Measurements from ENCODE around the gene ORM1. TPM values are rescaled to one million over a fixed set of nuclear protein-coding genes. Genes with fewer than 3 reads are reported as not detected.

Gene ORM1
- total and polyA plus RNA-seq, 12 donors = 0.13 to 0.70 (median 0.55) TPM; not detected in 7

DNA sequence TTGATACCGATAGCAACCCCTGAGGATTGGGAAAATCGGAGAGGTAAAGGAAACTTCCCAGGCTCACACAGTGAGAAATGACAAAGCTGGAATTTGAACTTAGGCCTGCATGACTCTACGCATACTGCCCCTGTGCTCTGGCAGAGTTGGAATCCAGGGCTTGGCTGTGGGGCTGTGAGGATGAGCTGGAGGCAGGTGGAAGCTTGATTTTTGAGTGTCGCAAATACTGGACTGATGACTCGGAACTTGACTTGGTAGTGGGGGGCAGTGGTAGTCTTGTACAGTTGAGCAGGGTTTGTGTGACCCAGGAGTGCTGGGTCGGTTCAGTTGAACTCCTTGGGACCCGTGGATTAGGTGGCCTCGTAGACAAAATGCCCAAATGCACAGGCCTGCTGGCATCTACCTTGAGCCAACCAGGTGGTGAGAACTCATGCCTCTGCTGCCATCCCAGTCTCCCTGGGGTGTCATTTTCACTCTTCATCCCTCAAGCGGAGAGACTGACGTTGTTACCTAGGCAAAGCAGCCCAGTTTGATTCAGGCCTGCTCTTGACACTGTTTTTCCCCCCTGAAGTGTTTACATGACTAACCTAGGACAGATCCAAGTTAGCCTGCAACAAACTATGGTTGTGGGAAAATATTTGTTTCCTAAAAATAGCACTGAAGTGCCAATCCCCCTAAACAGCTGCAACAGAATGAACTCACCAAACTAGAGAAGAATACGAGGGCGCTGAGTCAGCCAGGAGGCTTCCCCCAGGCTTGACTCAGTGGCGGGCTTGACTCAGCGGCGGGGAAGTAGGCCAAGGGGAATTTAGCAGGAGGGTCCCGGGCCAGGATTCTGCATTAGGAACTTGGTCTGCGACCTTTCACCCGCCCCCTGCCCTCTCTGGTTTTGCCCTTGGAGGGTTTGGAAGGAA is 45.7 kb upstream of the ORM1 start:
- H3K4me1 ChIP-seq = peaks cover 0 to 16% (median 5%) of the 10 kb centered on the region in 9 donors
- no peak overlapping the region for H3K4me3 ChIP-seq
- no peaks in the 10 kb centered on the region for H3K27me3 ChIP-seq
- H3K9me3 ChIP-seq = no peaks in the 10 kb centered on the region
- intact Hi-C loops (cut with DNase I) = loop anchor here in 3 of 10 donors (5.0 to 10.0 kb wide), 3 partner anchors 122 to 172 kb away; partner anchors contain the start of gene COL27A1 (in 1 of the 3)
- H3K36me3 ChIP-seq = peaks cover 0 to 5% (median 0%) of the 10 kb centered on the region in 9 donors
- H3K27ac ChIP-seq = no peak overlapping the region
- 91 to 93% methylated on average over 18 of the region's 18 CpGs for WGBS, 2 donors
- DNase-seq (no peak), ATAC-seq (no peak)
- TF ChIP-seq, protein P1, sequence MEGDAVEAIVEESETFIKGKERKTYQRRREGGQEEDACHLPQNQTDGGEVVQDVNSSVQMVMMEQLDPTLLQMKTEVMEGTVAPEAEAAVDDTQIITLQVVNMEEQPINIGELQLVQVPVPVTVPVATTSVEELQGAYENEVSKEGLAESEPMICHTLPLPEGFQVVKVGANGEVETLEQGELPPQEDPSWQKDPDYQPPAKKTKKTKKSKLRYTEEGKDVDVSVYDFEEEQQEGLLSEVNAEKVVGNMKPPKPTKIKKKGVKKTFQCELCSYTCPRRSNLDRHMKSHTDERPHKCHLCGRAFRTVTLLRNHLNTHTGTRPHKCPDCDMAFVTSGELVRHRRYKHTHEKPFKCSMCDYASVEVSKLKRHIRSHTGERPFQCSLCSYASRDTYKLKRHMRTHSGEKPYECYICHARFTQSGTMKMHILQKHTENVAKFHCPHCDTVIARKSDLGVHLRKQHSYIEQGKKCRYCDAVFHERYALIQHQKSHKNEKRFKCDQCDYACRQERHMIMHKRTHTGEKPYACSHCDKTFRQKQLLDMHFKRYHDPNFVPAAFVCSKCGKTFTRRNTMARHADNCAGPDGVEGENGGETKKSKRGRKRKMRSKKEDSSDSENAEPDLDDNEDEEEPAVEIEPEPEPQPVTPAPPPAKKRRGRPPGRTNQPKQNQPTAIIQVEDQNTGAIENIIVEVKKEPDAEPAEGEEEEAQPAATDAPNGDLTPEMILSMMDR (IDR thresholded peaks at IDR 0.05) = no peak

DNA sequence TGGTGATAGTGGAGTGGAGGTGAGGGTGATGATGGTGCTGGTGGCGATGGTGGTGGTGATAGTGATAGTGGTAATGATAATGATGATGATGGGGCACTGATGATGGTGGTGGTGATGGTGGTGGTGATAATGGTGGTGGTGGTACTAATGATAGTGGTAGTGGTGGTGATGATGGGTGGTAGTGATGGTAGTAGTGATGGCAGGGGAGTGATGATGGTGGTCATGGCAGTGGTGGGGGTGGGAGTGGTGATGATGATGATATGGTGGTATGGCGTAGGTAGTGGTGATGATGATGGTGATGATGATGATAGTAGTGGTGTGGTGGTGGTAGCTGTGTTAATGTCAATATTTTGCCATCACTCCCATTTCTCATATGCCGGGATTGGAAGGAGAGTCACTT is 44.5 kb upstream of the ORM1 start:
- Histone ChIP-seq H3K4me3 (no peak overlapping the region), H3K36me3 (peaks cover 0 to 5% (median 0%) of the 10 kb centered on the region in 9 donors), H3K27ac (no peak overlapping the region), H3K9me3 (no peaks in the 10 kb centered on the region), H3K4me1 (peaks cover 0 to 16% (median 5%) of the 10 kb centered on the region in 9 donors), H3K27me3 (no peaks in the 10 kb centered on the region)
- ATAC-seq = no peak
- no peak for DNase-seq
- WGBS, 2 donors = 84 to 85% methylated on average over 3 of the region's 3 CpGs
- intact Hi-C loops (cut with DNase I) = loop anchor here in 3 of 10 donors (5.0 to 10.0 kb wide), 3 partner anchors 124 to 174 kb away; partner anchors contain the start of gene COL27A1 (in 1 of the 3)
- TF ChIP-seq, protein P1 (IDR thresholded peaks at IDR 0.05) = no peak

DNA sequence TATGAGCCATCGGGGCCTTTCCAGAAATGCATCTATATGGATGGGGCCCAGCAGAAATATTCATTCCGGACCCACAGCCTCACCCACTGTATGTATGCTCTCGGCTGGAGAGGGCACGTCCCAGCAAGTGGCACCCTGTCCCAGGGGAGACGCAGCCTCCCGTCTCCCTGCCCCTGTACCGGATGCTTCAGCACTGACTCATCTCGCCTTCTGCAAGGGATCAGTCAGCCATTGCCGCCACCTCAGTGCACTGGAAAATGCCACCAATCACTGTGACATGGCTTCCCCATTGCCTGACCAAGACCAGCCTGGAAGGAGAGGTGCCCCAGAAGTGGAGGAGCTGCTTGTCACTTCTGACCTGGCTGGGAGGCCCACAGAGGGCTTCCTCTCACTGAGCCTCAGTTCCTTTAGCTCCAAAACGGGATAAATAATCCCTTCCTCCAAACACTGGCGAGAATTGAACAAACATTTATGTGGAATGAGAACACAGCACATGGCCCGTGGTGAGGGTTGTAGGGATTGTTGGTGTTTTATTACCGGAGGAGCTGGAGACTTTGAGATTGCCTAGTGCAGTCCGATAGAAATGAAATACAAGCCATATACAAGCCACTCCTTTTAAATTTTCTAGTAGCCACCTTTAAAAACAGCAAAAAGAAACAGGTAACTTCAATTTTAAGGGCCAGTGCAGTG is 43.9 kb upstream of the ORM1 start:
- Histone ChIP-seq H3K27me3 (no peaks in the 10 kb centered on the region), H3K36me3 (peaks cover 0 to 5% (median 0%) of the 10 kb centered on the region in 9 donors), H3K27ac (no peak overlapping the region), H3K4me3 (no peak overlapping the region), H3K9me3 (no peaks in the 10 kb centered on the region), H3K4me1 (peaks cover 0 to 16% (median 5%) of the 10 kb centered on the region in 9 donors)
- DNase-seq (no peak), ATAC-seq (no peak)
- WGBS, 2 donors = 79 to 85% methylated on average over 14 of the region's 14 CpGs
- intact Hi-C loops (cut with DNase I) = loop anchor here in 3 of 10 donors (5.0 to 10.0 kb wide), 3 partner anchors 124 to 174 kb away; partner anchors contain the start of gene COL27A1 (in 1 of the 3)
- TF ChIP-seq, protein P1 (IDR thresholded peaks at IDR 0.05) = no peak

DNA sequence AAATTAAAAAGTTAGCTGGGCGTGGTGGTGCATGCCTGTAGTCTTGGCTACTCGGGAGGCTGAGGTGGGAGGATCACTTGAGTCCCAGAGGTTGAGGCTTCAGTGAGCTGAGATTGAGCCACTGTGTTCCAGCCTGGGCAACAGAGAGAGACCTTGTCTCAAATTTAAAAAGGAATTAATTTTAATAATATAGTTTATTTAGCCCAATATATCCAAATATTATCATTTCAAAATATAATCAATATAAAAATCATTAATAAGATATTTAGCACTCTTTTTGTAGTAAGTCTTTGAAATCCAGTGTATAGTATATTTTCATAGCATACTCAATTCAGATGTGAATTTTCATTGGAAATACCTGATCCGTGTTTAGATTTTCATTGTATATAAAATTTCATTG is 43.2 kb upstream of the ORM1 start:
- 95 to 100% methylated on average over 3 of the region's 3 CpGs for WGBS, 2 donors
- Histone ChIP-seq H3K27me3 (no peaks in the 10 kb centered on the region), H3K27ac (no peak overlapping the region), H3K4me3 (no peak overlapping the region), H3K4me1 (peaks cover 0 to 16% (median 5%) of the 10 kb centered on the region in 9 donors), H3K9me3 (no peaks in the 10 kb centered on the region), H3K36me3 (peaks cover 0 to 5% (median 0%) of the 10 kb centered on the region in 9 donors)
- DNase-seq = no peak
- intact Hi-C loops (cut with DNase I) = loop anchor here in 4 of 10 donors (5.0 to 10.0 kb wide), 4 partner anchors 125 to 182 kb away; partner anchors contain the start of genes COL27A1 (in 2 of the 4) and KIF12 (in 1 of the 4)
- ATAC-seq = no peak
- TF ChIP-seq, protein P1 (IDR thresholded peaks at IDR 0.05) = no peak

All from heart right ventricle (tissue), 16 donors.